NOMO-1 treated with DMSO at 0.1 percent for 48 hours (cell line): ENCODE measurements around the gene HOXA3.
A peak's percentile ranks its signal among the peaks of the same experiment; 100 is the strongest.

Experiments used
- DNase-seq: peaks from one replicate; lab custom pipeline; 2025; ENCODE audit not compliant: unreplicated experiment; lab: John Stamatoyannopoulos, UW

Gene HOXA3

GRCh38 chr7:27151931-27152815 is at the start of gene HOXA3:
TSS of gene HOXA3 (minus strand) at chr7:27152583. CDS start at chr7:27110640, 41,943 bp downstream.
- peak; percentile 87 for DNase-seq

DNA sequence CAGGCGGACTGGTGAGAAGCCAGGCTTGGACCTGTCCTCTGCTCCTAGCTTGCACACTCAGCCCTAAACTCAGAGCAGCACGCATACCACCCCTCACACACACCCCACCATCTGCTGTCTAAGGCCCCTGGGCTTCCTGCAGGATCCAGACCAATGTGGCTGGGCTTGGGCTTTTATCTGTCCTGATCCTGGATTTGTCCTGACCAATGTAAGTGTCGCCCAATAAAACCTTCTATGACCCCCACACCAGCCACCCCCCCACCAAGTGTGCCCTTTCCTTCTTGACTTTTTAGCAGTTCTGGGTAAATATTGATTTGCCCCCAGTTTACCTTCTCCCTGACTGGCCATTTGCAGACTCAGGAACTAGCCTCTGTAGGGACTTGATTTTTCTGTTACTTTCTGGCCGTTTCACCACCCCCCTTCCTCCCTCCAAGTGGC is 49.2 kb upstream of the HOXA3 start:
- DNase-seq: no peak

DNA sequence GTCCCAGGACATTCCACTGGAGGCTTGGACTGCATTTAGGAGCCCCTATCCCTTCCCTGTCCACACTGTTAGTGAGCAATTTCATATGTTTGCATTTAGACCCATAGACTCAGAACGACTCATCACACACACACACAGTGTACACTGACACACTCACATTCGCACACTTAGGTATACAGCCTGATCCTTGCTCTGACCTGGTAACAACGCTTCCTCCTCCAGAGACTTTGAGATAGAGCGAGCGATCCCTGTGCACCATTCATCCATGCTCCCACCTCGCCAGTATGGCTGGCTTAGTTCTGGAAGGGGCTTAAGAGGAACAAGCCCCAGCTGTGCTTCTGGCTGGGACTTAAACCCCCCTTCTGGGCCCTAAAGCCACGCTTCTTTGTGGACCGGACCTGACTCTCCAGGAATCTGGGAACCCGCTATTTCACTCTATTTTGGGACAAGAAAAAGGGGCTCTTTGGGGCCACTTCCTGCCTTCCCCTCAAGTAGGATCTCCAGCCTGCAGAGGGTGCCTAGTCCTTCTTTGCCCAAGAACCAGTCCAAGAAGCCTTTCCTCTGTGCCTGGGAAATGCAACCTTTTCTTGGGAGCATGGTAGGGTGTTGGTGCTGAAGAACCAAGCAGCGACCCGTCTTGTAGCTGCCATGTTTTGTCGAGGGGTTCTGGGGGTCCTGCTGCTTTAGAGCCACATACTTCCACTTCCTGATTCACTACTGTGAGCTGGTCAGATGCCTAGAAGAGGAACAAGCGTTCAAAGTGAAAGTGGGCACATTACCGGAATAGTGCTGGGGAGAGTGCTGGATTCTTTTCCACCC is 48.6 kb upstream of the HOXA3 start:
- DNase-seq: peak; percentile 76

DNA sequence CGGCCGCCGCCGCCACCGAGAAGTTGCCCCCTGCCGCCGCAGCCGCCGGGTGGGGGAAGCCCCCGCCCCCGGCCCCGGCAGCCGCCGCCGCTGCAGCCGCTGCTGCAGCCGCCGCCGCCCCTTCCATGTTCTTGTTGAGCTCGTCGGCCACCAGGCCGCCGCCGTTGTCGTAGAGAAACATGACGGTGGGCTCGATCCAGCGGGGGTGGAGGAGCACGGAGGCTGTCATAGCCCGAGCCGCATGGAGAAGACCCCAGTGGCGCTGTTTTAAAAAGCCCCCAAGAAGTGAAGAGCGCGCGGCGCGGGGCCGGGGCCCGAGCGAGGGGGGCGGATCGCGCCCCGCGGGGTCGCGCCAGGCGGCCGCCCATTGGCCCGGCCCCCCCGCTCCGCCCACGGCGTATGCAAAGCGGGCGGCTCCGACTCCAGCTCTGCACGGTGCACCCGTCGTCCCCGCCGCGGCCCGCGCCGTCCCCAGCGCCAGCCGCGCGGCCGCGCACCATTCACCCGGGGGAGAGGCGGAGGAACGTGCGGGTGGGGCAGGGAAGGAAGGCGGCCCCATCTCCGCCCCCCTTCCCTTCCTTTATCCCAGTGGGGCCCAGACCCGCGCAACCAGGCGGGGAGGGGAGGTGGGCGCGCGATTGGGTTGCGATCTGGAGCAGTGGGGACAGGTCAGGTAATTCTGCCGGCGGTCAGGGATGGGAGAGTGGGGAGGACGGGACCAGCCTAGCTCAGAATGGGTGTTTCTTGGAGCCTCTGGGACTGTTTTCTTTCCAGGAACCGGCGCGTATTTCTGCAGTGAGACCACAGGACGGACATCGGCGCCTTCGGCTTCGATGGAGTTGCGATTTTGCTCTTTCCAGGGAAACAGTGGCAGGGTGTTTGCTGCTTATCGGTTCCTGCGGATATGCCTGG is 47.7 kb upstream of the HOXA3 start, which contains the start of gene HOXA13:
HOXA13 (minus strand) TSS at position 243 of the 912 bp plus-strand sequence; CDS start at position 229, 14 bp downstream.
- peak; percentile 64 for DNase-seq

- DNase-seq: no peak
These were observed 46.8 kb upstream of the HOXA3 start for GRCh38 chr7:27198871-27199801.

DNA sequence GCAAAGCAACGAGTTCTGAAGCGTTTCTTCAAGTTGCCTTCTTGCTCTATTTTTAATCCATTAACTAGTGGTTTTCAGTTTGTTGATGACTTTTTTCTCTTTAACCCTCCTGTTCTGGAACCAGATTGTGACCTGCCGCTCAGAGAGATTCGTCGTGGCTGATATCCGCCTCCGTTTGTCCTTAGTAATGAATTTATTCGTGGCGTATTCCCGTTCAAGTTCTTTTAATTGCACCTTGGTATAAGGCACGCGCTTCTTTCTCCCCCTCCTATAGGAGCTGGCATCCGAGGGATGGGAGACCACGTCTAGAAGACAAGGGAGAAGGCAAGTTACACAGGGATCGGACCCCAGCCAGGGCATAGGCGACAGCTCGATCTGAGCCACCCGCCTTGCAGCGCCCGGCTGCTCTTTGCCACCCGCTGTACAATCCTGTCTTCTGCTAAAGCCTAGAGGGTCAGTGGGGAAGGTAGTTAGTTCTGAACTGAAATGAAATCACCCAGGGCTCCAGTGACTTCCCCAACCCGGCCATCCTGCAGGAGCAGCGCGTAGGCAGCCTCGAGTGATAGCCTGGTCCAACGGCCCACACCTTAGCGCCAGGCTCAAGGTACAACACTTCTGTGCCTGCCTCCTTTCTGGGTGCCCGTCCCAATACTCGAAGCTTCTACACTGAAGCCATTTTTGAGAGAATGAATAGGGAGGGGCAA is 45.9 kb upstream of the HOXA3 start:
- no peak for DNase-seq

DNA sequence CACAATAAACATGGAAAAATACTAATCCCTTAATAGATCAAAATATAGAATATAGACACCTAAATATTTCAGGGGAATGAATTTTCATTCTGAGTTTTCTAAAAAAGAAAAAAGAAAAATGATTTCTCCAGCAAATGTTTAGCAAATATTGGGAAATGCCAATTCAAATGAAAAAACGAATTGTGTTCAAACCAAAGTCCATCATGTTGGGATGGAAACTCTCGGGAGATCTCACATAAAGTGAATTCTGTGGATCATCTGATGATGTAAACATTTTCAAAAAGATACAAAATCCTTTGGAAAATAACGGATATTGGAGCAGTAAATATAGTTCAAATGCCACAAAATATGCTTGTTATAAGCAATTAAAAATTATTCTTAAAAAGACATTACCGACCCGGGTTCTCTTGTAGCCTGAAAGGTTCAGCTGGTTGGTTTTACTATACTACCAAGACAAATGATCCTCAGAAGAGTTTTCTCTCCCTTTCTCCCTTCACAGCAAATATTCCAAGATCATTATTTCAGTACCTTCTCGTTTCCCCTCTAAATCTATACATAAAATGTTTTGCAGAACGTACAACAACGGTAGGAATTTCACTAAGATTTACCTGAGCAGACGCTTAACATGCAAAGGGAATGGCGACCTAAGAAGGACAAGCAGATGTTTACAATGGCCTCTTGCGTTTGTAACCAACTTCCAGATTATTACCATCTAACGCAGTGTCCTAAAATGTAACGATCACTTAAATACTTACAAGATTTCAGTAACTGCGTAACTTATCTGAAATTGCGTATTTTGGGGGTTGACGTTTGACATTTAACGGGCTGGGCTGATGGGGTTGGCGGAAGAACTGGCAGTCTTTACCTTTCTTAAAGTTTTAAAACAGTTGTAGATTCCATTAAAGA is 45.0 kb upstream of the HOXA3 start:
- no peak for DNase-seq

DNA sequence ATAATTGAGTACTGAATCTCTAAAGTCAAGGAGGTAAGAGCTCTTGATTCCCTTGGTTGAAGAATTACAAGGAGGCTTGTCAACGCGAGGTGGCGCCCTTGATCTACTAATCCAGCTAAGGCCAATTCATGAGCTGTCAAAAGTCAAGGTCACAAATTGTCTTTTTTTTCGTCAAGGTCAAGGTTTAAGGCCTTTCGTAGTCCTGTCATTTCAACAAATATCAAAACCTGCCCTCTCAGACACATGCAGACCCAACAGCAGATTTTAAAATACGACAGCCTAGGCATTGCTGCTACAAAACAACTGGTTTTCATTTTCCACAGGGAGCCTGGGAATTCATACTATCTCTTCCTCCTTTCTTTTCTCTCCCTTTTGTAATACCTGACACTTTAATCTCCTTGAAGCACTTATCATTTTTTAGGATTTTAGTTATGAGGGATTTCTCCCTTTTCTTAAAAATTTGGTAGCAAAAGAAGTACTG is 43.9 kb upstream of the HOXA3 start:
- peak; percentile 80 for DNase-seq

DNA sequence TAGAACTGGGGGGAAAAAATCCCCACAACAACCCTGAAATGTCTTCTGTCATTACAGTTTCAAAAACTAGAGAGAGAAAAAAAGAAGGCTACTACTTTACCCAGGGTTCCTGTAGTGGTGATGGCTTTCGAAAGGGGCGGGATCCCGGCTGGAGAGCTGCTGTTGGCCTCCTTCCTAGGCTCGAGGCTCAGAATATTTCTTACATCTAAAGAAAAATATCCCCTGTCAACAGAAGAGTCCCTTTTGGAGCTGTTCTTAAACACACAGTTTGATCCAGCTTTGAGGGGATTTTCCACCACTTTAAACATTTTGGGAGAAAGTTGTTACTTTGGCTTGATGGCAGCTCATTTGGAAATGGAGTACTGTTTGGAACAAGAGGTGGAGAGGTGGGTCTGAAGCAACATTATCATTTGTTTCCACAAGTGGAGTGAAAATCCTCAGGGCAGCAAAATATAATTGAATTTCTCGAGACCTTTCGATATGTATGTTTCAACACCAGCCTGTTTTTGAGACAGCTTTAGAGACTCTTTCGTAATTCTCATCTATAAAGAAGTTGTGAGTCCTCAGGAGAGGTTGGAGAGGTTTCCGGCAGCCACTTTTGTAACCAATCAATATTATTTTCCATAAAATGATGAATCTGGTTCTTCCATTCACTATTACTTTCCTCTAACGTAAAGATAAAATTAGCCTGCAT is 42.5 kb upstream of the HOXA3 start:
- DNase-seq: no peak

GRCh38 chr7:27194002-27194352 is 41.6 kb upstream of the HOXA3 start:
- no peak for DNase-seq

DNA sequence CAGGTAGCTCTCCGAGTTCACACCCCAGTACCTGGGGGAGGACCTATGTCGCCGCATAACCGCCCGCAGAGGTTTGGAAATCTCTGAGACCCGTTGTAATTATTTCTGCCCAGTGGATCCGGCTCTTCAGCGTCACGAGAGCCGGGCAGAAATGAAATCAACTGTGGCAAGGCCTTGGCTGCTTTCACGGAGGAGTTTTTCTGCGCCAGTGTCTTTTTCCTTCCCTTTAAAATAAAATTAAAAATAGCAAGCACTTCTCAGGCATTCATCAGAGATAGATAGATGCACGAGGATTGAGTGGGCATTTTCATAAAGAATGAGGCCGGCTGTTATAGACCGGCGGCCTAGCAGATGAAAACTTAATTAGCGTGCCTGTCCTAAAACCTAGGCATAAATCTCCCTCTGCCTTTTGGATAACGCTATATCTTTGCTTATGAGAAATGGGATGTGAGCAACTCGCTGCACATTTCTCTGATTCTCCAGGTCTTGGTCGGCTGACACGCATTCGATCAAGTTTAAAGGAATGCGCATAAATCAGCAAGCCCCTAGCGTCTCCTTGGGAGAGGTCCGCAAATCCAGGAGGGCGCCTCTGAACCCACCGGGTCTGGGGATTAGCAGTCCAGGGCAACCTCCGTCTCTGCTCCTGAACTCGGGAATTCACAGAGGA is 41.1 kb upstream of the HOXA3 start:
- no peak for DNase-seq

DNA sequence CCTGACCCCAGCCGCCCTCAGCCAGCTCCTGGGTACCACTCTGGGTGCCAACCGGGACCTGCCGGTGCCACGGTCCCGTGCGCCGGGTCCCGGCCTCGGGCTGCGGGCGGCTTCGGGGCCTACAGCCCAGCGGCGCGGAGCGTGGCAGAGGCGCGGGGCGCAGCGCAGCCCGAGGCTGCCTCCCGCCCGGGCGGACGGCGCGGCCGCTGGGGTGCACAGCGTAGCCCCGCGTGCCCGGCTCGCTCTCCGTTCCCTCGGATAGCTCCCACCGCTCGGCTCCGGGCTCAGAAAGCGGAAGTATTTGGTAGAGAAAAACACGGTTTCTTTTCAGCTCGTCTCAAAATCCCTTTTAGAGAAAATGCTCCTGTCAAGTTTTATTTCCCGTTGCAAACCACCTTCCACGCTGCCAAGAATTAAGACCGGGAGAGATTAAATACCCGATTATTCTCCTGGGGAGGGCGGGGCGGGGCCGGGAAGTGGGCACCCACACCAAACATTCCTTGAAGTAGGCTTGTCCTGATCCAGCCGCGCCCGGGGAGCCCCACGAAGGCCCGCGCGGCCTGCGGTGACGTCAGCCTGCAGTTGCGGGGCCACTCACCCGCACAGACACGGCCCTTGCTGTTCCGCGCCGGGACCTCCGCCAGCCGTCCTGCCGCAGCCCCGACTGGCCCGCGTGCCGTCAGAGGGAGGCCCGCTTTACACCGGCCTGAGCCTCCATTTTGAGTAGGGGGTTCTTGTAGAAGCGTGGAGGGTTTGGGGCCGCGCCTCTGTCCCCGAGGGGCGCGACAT is 40.4 kb upstream of the HOXA3 start:
- DNase-seq: peak; percentile 75

- DNase-seq: no peak
These were observed 39.6 kb upstream of the HOXA3 start for GRCh38 chr7:27191833-27192545.

- DNase-seq: no peak
These were observed 38.9 kb upstream of the HOXA3 start for GRCh38 chr7:27191161-27191731.
